Activated CD4-positive, alpha-beta T cell treated with anti-CD3 and anti-CD28 coated beads for 48 hours (primary cell): ENCODE results near the gene TRA2B.
"Not testable (repeated sequence)": the region's sequence is repeated elsewhere in the genome, so short reads cannot be mapped to it uniquely, and the experiment has no call there.

Source experiments
- DNase-seq: peaks from one replicate; pipeline ENCODE4 v3.0.0-alpha.2; 2020

The TRA2B gene

GRCh38 chr3:185926445-185926844 is 11.4 kb downstream of the TRA2B start:
- no peak for DNase-seq

DNA sequence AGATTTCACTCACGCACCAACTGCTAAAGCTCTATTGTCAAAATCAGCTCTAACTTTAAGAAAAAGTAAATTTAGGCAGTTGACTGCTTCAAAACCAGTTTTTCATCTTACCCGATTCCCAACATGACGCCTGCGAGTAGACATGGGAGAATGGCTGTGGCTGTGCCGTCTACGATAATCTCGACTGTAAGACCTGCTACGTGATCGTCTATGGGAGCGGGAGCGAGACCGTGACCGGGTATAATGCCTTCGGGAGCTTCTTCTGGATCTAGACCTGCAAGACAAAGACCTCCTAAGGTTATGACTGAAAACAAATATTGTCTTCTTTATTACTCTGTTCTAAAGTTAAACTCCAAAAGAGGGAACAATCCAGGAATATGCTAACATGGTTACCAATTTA is 12.5 kb downstream of the TRA2B start:
- no peak for DNase-seq

DNA sequence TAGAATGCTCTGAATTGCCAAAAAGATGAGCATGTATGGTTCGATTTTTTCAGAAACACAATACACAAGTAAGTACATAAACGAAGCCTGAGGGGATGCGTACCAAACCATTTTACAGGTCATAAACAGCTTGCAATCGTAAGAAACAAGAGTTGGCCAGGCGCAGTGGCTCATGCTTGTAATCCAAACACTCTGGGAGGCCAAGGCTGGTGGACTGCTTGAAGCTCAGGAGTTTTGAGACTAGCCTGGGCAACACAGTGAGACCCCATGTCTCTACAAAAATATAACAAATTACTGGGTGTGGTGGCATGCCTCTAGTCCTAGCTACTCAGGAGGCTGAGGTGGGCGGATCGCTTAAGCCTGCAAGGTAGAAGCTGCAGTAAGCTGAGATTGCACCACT is 13.4 kb downstream of the TRA2B start:
- no peak for DNase-seq

GRCh38 chr3:185920184-185920583 is 17.6 kb downstream of the TRA2B start:
- no peak for DNase-seq

DNA sequence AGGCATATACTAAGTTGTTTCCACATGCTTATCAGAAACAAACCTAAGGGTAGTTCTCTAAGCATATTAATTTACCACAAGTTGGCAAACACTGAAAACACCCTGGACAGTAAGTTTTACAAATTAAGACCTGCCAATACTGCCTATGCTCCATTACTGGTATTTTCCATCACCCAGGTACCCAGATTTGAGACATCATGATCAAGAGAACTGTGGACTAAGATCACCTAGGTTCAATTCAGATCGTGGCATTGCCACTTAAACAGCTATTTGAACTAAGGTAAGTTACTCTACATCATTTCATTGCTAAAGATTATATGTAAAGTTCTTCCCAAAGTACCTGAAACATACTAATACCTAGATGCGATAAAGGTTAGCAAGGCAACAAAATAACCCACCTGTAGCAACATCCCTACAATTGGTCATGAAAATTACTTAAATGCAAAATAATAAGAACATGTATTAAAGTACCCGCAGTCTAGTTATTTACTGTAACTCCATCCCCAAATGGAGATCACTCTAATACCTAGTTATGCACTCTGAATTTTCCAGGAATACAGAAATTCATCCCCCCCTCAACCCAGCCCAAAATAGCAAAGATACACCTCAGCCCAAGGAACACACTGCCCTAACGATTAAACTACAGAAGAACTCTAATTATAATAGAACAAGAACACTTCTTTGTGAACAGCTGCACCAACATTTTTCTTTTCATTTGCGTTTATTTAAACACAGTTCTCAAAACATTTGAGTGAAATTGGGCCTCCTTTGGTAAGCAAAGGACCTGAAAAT is 21.6 kb downstream of the TRA2B start:
- no peak for DNase-seq

DNA sequence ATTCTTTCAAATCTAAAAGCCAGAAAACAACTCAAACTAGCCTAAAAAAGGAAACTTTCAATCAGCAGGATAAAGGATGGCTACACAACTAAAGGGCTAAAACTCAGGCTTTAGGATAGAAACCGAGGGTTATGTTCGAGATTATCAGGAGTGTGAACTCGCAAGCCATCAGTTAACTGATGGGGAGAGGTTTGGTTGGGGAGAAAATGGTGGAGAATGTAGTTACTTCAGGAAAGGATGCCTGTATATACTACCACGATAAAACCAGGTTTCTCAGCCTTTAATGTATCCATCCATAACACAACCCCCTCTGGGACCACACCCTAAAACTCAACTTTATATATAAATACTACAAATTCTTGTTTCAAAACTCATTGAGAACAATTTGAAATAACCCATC is 22.2 kb downstream of the TRA2B start:
- DNase-seq = no peak

DNA sequence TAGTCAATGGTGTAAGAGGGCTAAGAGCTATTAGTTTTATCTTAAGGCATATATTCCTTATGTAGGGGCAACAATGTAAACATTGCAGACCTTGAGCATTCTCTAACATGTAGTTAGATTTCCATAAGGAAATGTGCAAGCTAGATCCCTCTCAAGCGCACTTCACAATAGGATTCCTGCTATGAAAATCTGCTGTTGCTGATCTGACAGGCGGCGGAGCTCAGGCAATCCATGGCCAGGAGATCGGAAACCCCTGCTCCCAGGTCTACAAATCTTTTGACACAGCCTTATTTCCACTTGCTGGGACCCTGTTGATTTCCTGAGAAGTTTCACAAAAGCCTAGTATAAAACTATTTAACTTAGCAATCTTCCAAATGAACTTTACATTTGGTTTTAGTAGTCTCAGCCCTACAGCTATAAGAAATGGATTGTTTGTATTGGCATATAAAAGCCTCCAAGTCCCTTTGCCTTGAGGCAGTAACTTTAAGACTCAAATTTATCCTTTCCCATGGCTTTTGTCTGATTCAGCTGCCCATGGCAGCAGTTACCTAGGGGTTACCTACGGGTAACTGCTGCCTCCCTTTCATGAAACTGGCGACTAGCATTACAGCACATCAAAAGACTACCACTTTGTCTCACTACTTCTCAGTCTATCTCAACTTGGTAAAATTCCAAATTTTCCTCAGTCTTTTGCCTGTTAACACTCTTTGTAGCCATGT is 22.7 kb downstream of the TRA2B start:
- DNase-seq = no peak

- DNase-seq = no peak
Measured at GRCh38 chr3:185912929-185913901, 24.6 kb downstream of the TRA2B start.

GRCh38 chr3:185912512-185912911 is 25.3 kb downstream of the TRA2B start:
- DNase-seq = no peak

DNA sequence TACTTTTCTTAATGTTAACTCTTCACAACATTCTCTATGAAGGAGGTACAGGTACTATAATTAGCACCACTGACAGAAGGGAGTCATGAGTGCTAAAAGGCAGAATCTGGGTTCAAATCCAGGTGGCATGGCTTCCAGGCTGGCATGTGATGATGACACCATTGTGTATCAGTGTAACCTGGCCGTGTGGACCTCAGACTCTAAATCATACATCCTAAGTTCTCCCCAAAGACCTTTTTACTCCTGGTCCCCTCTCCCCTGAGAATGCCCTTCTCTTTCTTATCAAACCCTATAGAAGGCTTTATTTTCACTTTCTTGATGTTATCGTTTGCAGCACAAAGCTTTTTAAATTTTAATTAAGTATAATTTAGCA is 26.8 kb downstream of the TRA2B start:
- not testable (repeated sequence) for DNase-seq

DNA sequence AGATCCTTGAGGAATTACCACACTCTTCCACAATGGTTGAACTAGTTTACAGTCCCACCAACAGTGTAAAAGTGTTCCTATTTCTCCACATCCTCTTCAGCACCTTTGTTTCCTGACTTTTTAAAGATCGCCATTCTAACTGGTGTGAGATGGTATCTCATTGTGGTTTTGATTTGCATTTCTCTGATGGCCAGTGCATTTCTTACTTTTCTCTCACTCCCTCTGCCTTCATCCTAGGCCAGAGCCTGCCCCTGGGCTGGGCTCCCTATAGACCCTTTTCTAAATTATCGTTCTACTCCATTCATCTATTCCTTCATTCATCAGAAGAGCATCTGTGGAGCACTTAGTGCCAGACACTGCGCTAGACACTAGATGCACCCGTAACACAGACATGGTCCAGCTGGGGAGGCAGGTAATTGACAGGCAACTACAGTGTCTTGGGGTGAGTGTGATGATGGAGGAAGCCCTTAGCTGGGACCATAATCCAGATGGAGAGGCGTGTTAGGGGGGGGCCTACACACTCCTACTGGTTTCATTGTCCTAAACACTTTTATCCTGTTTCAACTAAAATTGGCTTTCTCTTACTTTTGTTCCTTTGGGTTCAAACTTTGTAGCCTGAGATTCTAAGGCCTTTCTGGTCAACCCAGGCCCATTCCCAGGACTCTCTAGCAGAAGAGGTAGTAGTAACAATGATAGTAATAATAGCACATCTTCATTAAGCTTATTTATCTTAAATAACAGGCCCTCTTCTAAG is 27.3 kb downstream of the TRA2B start:
- not testable (repeated sequence) for DNase-seq

DNA sequence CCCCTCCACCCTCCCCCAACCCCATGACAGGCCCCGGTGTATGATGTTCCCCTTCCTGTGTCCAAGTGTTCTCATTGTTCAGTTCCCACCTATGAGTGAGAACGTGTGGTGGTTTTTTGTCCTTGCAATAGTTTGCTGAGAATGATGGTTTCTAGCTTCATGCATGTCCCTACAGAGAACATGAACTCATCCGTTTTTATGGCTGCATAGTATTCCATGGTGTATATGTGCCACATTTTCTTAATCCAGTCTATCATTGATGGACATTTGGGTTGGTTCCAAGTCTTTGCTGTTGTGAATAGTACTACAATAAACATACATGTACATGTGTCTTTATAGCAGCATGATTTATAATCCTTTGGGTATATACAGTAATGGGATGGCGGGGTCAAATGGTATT is 27.9 kb downstream of the TRA2B start:
- not testable (repeated sequence) for DNase-seq

- DNase-seq = peak; percentile 24
Measured at GRCh38 chr3:185900228-185900627, 37.6 kb downstream of the TRA2B start.

DNA sequence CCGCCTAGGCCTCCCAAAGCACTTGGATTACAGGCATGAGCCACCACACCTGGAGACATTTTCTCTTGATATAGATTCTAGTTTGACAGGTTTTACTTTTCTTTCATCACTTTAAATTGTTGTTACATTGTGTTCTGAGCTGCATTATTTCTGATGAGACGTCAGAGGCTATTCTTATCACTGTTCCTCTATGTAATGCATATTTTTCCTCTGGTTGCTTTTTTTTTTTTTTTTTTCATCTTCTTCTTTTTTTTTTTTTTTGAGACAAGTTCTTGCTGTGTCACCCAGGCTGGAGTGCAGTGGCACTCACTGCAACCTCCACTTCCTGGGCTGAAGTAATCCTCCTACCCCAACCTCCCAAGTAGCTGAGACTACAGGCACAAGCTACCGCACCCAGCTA is 41.2 kb downstream of the TRA2B start:
- no peak for DNase-seq

GRCh38 chr3:185887066-185887465 is 50.7 kb downstream of the TRA2B start:
- no peak for DNase-seq

GRCh38 chr3:185884641-185885040 is 53.2 kb downstream of the TRA2B start:
- no peak for DNase-seq

GRCh38 chr3:185881926-185882325 is 55.9 kb downstream of the TRA2B start:
- no peak for DNase-seq

DNA sequence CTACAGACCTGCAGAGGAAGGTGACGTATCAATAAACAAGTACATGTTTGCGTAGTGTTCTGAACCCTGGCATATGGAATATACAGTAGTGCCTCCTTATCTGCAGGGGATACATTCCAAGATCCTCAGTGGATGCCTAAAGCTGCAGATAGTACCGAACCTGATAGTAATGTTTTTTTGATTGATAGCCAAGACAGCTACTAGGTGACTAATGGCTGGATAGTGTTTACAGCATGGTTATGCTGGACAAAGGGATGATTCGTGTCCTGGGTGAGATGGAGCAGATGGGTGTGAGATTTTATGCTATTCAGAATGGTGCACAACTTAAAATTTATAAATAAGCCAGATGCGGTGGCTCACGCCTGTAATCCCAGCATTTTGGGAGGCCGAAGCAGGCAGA is 57.2 kb downstream of the TRA2B start:
- no peak for DNase-seq

DNA sequence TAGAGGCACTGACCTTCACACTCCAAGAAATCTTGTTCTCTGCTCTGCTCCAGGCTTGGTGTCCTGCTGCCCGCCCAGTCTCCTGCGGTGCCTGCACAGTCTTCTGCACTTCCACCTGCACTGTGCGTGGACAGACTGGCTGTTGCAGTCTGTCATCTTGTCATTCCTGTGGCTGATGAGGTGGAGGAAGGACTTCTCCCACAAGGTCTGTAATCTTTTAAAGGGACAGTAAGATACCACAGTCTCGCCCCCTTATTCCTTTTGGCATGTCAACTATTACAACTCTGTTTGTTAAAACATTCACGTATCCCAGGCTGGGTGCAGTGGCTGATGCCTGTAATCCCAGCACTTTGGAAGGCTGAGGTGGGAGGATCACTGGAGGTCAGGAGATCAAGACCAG is 58.9 kb downstream of the TRA2B start:
- no peak for DNase-seq

GRCh38 chr3:185874119-185874518 is 63.7 kb downstream of the TRA2B start:
- no peak for DNase-seq

GRCh38 chr3:185867650-185868049 is 70.2 kb downstream of the TRA2B start:
- no peak for DNase-seq

DNA sequence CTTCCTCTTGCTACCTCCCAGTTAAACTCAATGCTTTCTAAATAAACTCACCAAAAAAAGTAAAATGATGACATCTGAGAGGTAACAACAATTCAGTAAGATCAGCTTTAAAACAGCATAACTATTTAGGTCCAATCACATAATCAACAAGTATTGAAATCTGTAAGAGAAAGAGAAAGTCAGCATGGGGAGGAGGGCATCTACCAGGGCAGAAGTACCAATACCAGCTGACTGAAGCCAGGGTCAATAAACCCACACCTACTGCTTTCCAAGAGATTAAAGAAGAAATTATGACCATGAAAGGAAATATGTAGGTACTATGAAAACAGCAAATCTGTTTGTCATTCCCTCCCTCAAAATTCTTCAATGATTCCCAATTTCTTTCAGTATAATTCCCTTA is 70.8 kb downstream of the TRA2B start:
- no peak for DNase-seq

DNA sequence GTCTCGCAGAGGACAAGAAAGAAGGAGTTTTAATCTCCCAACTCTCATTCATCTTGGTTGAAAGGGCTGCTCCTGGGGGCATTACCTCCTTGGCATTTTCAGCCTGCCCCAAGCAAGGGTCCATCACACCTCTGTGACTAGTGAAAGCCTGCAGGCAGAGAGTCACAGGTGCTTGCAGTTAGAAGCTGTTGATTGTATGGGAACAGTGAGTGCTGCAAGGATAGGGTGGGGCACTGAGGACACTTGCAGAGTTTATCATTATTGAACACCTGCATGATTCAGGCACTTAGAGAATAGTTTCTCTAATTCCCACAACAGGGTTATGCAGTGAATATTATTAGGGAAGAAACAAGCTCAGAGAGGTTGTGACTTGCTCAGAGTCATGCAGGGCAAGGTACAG is 71.3 kb downstream of the TRA2B start:
- no peak for DNase-seq
